Measurements from ENCODE around the gene UGT2B10. TPM values are rescaled to one million over a fixed set of nuclear protein-coding genes. Genes with fewer than 3 reads are reported as not detected.
A peak's percentile ranks its signal among the peaks of the same experiment; 100 is the strongest.
"Not testable (repeated sequence)": the region's sequence is repeated elsewhere in the genome, so short reads cannot be mapped to it uniquely, and the experiment has no call there.

Gene UGT2B10
- 0.25 TPM for polyA plus RNA-seq
- long read RNA-seq, donor 1, partial matches to known transcripts, result 12 of 59 reads
- long read RNA-seq, donor 1, other reads (novel, unspliced or antisense), result 47 of 59 reads
- long read RNA-seq, donor 2, result 0 reads
- long read RNA-seq, donor 3, partial matches to known transcripts, result 35 of 43 reads
- long read RNA-seq, donor 3, other reads (novel, unspliced or antisense), result 8 of 43 reads
- long read RNA-seq, donor 4, partial matches to known transcripts, result 0 of 1 reads
- long read RNA-seq, donor 4, other reads (novel, unspliced or antisense), result 0 of 1 reads
- long read RNA-seq, donor 5, partial matches to known transcripts, result 0 of 2 reads
- long read RNA-seq, donor 5, other reads (novel, unspliced or antisense), result 0 of 2 reads
- long read RNA-seq, donor 6, result 0 reads
- long read RNA-seq, donor 7, result 0 reads
- long read RNA-seq, donor 8, partial matches to known transcripts, result 0 of 1 reads
- long read RNA-seq, donor 8, other reads (novel, unspliced or antisense), result 0 of 1 reads
- long read RNA-seq, donor 9, result 0 reads
- long read RNA-seq, donor 10, result 0 reads
- long read RNA-seq, donor 11, result 0 reads

DNA sequence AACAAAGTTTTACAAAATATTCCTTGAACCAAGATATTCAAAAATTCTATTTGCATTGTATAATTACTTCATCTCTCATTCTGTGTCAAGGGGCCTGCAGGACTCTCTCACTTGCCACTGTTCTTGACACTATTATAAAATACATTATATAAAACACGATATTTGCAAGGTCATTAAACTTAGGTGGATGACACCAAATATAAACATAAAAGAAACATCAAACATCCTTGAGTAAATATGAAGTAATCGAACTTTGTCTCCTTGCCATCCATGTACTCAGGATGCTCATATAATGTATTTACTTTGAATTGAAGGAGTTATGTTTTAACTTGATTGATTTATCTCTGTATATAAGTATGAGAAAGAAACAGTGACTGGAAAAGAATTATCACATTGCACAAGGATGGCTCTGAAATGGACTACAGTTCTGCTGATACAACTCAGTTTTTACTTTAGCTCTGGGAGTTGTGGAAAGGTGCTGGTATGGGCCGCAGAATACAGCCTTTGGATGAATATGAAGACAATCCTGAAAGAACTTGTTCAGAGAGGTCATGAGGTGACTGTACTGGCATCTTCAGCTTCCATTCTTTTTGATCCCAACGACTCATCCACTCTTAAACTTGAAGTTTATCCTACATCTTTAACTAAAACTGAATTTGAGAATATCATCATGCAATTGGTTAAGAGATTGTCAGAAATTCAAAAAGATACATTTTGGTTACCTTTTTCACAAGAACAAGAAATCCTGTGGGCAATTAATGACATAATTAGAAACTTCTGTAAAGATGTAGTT, at the start of gene UGT2B10:
Gene UGT2B10, plus strand, starts transcription at position 378 of the 793 bp plus-strand sequence. Its CDS starts 26 bp downstream, at position 404.
- 36% methylated on average over 2 of the region's 4 CpGs for WGBS (ENCODE audit: insufficient coverage, low lambda C conversion rate)
- peak in 1 of 2 donors; percentile 9 for DNase-seq

DNA sequence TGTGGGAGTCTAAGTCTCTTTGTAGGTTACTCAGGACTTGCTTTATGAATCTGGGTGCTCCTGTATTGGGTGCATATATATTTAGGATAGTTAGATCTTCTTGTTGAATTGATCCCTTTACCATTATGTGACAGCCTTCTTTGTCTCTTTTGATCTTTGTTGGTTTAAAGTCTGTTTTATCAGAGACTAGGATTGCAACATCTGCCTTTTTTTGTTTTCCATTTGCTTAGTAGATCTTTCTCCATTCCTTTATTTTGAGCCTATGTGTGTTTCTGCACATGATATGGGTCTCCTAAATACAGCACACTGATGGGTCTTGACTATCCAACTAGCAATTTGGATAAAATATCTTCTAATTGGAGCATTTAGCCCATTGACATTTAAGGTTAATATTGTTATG, 44.0 kb upstream of the UGT2B10 start:
- not testable (repeated sequence) for H3K27me3 ChIP-seq (ENCODE audit: control insufficient read depth, insufficient read depth, low read length); DNase-seq; H3K36me3 ChIP-seq (ENCODE audit: control insufficient read depth, insufficient read depth, low read length); H3K4me1 ChIP-seq (ENCODE audit: control insufficient read depth, insufficient read depth, low read length); H3K9me3 ChIP-seq (ENCODE audit: control insufficient read depth, low read depth, low read length); H3K4me3 ChIP-seq (ENCODE audit: low read length); H3K27ac ChIP-seq (ENCODE audit: low read length)

More for the DNA sequence above, at the start of gene UGT2B10:
- H3K4me1 ChIP-seq (ENCODE audit: control insufficient read depth, insufficient read depth, low read length); H3K27ac ChIP-seq (ENCODE audit: low read length); H3K27me3 ChIP-seq (ENCODE audit: control insufficient read depth, insufficient read depth, low read length); H3K4me3 ChIP-seq (ENCODE audit: low read length); H3K9me3 ChIP-seq (ENCODE audit: control insufficient read depth, low read depth, low read length); H3K36me3 ChIP-seq (ENCODE audit: control insufficient read depth, insufficient read depth, low read length): not testable (repeated sequence)

DNA sequence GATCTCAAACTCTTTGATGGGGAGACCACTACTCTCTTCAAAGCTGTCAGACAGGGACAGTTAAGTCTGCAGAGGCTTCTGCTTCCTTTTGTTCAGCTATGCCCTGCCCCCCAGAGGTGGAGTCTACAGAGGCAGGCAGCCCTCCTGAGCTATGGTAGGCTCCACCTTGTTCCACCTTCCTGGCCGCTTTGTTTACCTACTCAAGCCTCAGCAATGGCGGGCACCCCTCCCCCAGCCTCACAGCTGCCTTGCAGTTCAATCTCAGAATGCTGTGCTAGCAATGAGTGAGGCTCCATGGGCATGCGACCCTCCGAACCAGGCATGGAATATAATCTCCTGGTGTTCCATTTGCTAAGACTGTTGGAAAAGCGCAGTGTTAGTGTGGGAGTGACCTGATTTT, 42.1 kb upstream of the UGT2B10 start:
- H3K4me1 ChIP-seq (ENCODE audit: control insufficient read depth, insufficient read depth, low read length), result no peaks in the 10 kb centered on the region
- no CpG with 5 or more reads among the region's 5 CpGs for WGBS (ENCODE audit: insufficient coverage, low lambda C conversion rate)
- no peaks in the 10 kb centered on the region for H3K27me3 ChIP-seq (ENCODE audit: control insufficient read depth, insufficient read depth, low read length)
- H3K4me3 ChIP-seq (ENCODE audit: low read length), result no peak overlapping the region
- DNase-seq, result no peak
- H3K36me3 ChIP-seq (ENCODE audit: control insufficient read depth, insufficient read depth, low read length), result no peaks in the 10 kb centered on the region
- no peaks in the 10 kb centered on the region for H3K9me3 ChIP-seq (ENCODE audit: control insufficient read depth, low read depth, low read length)
- H3K27ac ChIP-seq (ENCODE audit: low read length), result no peak overlapping the region

DNA sequence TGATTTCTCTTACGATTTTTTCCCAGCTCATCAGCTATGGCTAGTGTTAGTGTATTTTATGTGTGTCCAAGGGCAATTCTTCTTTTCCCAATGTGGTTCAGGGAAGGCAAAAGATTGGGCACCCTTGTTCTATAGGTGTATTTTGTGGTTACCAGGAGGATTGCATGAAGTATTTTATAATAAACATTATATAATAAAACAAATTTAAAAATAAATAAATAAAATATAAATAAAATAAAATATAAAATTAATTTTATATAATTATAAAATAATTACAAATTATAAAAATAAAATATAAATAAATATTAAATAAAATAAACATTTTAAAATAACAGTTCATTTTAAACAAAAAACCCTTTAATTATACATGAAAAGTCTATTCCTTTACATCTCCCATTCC, 35.6 kb upstream of the UGT2B10 start:
- no peaks in the 10 kb centered on the region for H3K27me3 ChIP-seq (ENCODE audit: control insufficient read depth, insufficient read depth, low read length)
- no peaks in the 10 kb centered on the region for H3K36me3 ChIP-seq (ENCODE audit: control insufficient read depth, insufficient read depth, low read length)
- no CpG with 5 or more reads among the region's 1 CpG for WGBS (ENCODE audit: insufficient coverage, low lambda C conversion rate)
- H3K27ac ChIP-seq (ENCODE audit: low read length), result no peak overlapping the region
- H3K9me3 ChIP-seq (ENCODE audit: control insufficient read depth, low read depth, low read length), result no peaks in the 10 kb centered on the region
- H3K4me3 ChIP-seq (ENCODE audit: low read length), result no peak overlapping the region
- no peak for DNase-seq
- no peaks in the 10 kb centered on the region for H3K4me1 ChIP-seq (ENCODE audit: control insufficient read depth, insufficient read depth, low read length)

DNA sequence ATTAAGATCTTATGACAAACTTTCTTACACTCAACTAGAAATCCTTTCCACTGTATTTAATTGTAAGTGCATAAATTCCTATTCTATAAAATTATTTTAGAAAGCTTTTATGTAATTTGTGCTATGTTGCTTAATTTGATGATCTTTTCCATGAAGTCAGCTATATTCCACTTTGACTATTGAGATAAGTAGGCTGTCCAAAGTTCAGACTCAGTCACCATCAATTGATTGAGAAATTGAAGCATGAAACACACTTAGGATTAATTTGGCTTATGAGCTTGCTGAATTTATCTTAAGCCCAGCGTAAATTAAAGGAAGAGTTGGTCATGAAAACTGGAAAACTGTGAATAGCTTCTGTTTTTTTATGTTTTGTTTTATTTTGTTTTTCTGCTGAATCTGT, 18.7 kb upstream of the UGT2B10 start:
- Histone ChIP-seq H3K4me3 (ENCODE audit: low read length) (no peak overlapping the region), H3K9me3 (ENCODE audit: control insufficient read depth, low read depth, low read length) (no peaks in the 10 kb centered on the region), H3K36me3 (ENCODE audit: control insufficient read depth, insufficient read depth, low read length) (no peaks in the 10 kb centered on the region), H3K27me3 (ENCODE audit: control insufficient read depth, insufficient read depth, low read length) (no peaks in the 10 kb centered on the region), H3K4me1 (ENCODE audit: control insufficient read depth, insufficient read depth, low read length) (no peaks in the 10 kb centered on the region), H3K27ac (ENCODE audit: low read length) (no peak overlapping the region)
- 100% methylated on average over 1 of the region's 1 CpG for WGBS (ENCODE audit: insufficient coverage, low lambda C conversion rate)
- peak; percentile 16 to 48 for DNase-seq

DNA sequence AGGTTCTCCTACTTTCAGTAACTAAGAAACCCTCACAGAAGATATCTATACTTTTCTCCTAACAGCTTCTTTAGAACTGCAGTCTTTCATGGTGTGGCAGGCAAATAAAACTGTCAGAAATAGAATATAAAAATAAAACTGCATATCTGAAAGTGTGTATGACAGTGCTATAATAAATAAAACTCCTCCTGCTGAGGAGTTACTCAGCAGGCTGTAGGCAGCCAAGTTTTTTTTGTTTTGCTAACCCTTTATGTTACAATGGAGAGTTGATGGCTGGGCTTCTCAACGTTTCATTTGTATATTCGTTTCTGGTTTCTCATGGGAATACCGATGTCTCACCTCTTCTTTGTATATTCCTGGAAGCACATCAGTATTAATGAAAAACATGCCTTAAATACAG, 18.2 kb upstream of the UGT2B10 start:
- DNase-seq, result no peak
- no peak overlapping the region for H3K4me3 ChIP-seq (ENCODE audit: low read length)
- H3K36me3 ChIP-seq (ENCODE audit: control insufficient read depth, insufficient read depth, low read length), result no peaks in the 10 kb centered on the region
- H3K27ac ChIP-seq (ENCODE audit: low read length), result no peak overlapping the region
- H3K9me3 ChIP-seq (ENCODE audit: control insufficient read depth, low read depth, low read length), result no peaks in the 10 kb centered on the region
- no peaks in the 10 kb centered on the region for H3K4me1 ChIP-seq (ENCODE audit: control insufficient read depth, insufficient read depth, low read length)
- WGBS (ENCODE audit: insufficient coverage, low lambda C conversion rate), result 87% methylated on average over 2 of the region's 3 CpGs
- no peaks in the 10 kb centered on the region for H3K27me3 ChIP-seq (ENCODE audit: control insufficient read depth, insufficient read depth, low read length)

DNA sequence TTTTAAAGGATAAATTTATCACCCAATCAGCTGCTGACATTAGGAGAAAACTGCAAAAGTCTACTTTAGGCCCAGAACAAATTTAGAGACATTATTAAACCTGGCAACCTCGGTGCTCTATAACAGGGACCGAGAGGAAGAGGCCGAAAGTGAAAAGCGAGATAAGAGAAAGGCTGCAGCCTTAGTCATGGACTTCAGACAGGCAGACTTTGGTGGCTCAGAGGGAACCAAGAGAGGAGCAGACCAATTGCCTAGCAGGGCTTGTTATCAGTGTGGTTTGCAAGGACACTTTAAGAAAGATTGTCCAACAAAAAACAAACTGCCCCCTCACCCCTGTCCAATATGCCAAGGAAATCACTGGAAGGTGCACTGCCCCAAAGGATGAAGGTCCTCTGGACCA, 12.8 kb upstream of the UGT2B10 start:
- WGBS (ENCODE audit: insufficient coverage, low lambda C conversion rate), result 90% methylated on average over 4 of the region's 4 CpGs
- Histone ChIP-seq H3K27ac (ENCODE audit: low read length) (no peak overlapping the region), H3K36me3 (ENCODE audit: control insufficient read depth, insufficient read depth, low read length) (no peaks in the 10 kb centered on the region), H3K4me3 (ENCODE audit: low read length) (no peak overlapping the region), H3K9me3 (ENCODE audit: control insufficient read depth, low read depth, low read length) (no peaks in the 10 kb centered on the region), H3K4me1 (ENCODE audit: control insufficient read depth, insufficient read depth, low read length) (no peaks in the 10 kb centered on the region), H3K27me3 (ENCODE audit: control insufficient read depth, insufficient read depth, low read length) (no peaks in the 10 kb centered on the region)
- peak in 1 of 2 donors; percentile 9 for DNase-seq

DNA sequence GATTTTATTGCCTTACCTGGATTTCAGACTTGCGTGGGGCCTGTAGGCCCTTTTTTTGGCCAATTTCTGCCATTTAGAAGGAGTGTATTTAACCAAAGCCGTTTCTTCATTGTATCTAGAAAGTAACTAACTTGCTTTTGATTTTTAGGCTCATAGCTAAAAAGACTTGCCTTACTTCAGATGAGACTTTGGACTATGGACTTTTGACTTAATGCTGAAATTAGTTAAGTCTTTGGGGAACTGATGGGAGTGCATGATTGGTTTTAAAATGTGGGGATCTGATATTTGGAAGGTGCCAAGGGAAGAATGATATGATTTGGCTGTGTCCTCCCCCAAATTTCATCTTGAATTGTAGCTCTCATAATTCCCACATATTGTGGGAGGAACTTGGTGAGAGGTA, 7.7 kb upstream of the UGT2B10 start:
- Histone ChIP-seq H3K27ac (ENCODE audit: low read length) (no peak overlapping the region), H3K9me3 (ENCODE audit: control insufficient read depth, low read depth, low read length) (no peaks in the 10 kb centered on the region), H3K36me3 (ENCODE audit: control insufficient read depth, insufficient read depth, low read length) (no peaks in the 10 kb centered on the region), H3K4me1 (ENCODE audit: control insufficient read depth, insufficient read depth, low read length) (no peaks in the 10 kb centered on the region), H3K4me3 (ENCODE audit: low read length) (no peak overlapping the region), H3K27me3 (ENCODE audit: control insufficient read depth, insufficient read depth, low read length) (no peaks in the 10 kb centered on the region)
- WGBS (ENCODE audit: insufficient coverage, low lambda C conversion rate), result no CpG with 5 or more reads among the region's 2 CpGs
- DNase-seq, result no peak

DNA sequence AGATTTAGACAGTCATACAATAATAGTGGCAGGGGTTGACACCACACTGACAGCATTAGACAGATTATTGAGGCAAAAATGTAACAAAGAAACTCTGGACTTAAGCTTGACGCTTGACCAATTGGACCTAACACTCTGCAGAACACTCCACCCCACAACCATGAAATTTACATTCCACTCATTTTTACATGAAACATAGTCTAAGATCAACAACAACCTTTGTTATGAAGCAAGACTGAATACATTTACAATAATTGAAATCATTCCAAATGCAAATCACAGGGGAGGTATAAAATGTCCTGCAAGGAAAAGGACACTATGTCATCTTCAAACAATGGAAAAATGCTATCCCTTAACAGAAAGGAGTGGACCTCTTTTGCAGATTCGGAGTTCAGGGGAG, 4.9 kb upstream of the UGT2B10 start:
- Histone ChIP-seq H3K4me1 (ENCODE audit: control insufficient read depth, insufficient read depth, low read length) (no peaks in the 10 kb centered on the region), H3K36me3 (ENCODE audit: control insufficient read depth, insufficient read depth, low read length) (no peaks in the 10 kb centered on the region), H3K27ac (ENCODE audit: low read length) (no peak overlapping the region), H3K27me3 (ENCODE audit: control insufficient read depth, insufficient read depth, low read length) (no peaks in the 10 kb centered on the region), H3K4me3 (ENCODE audit: low read length) (no peak overlapping the region), H3K9me3 (ENCODE audit: control insufficient read depth, low read depth, low read length) (no peaks in the 10 kb centered on the region)
- no peak for DNase-seq
- no CpG with 5 or more reads among the region's 2 CpGs for whole genome bisulfite sequencing (ENCODE audit: insufficient coverage, low lambda C conversion rate)

DNA sequence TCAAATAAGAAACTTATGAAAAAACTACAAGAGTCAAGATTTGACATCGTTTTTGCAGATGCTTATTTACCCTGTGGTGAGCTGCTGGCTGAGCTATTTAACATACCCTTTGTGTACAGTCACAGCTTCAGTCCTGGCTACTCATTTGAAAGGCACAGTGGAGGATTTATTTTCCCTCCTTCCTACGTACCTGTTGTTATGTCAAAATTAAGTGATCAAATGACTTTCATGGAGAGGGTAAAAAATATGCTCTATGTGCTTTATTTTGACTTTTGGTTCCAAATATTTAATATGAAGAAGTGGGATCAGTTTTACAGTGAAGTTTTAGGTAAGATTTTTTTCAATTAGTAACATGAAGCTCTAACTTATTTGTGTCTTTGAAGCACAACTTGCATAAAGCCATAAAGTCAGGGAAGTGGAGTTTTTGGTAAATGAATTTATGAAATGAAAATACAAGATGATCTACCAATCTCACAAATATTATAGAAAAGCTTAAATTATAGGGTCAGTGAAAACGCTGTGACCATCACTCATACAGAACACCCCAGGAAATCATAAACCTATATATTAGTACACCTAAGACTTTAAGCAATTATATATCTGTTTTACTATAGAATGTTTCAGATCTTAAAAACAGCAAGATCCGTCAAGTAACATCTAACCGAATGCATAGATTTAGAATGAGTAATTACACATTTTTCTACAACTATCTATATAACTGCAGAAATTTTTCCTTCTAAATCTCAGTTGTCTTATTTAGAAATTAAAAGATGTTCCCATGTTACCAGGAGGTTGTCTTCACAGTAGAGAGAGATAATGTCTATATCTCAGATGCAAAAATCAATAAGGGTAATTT, 844 bp downstream of the UGT2B10 start:
- H3K4me1 ChIP-seq (ENCODE audit: control insufficient read depth, insufficient read depth, low read length); H3K36me3 ChIP-seq (ENCODE audit: control insufficient read depth, insufficient read depth, low read length); H3K4me3 ChIP-seq (ENCODE audit: low read length); H3K27ac ChIP-seq (ENCODE audit: low read length); H3K27me3 ChIP-seq (ENCODE audit: control insufficient read depth, insufficient read depth, low read length); DNase-seq; H3K9me3 ChIP-seq (ENCODE audit: control insufficient read depth, low read depth, low read length): not testable (repeated sequence)
- WGBS (ENCODE audit: insufficient coverage, low lambda C conversion rate), result 100% methylated on average over 1 of the region's 5 CpGs

Data from large intestine (tissue), 12 donors.